ENCODE data around the gene WDR77.

The WDR77 gene

GRCh38 chr1:111439461-111440351 is 9.3 kb downstream of the WDR77 start:
- DNase-seq (ENCODE audit: low read depth), result no peak

GRCh38 chr1:111436726-111437125 is 12.3 kb downstream of the WDR77 start:
- DNase-seq (ENCODE audit: low read depth), result no peak

- no peak for DNase-seq (ENCODE audit: low read depth)
Measured at GRCh38 chr1:111424281-111424680, 24.8 kb downstream of the WDR77 start.

- DNase-seq (ENCODE audit: low read depth), result no peak
Measured at GRCh38 chr1:111422546-111423391, 26.3 kb downstream of the WDR77 start.

- DNase-seq (ENCODE audit: low read depth), result no peak
Measured at GRCh38 chr1:111420377-111420776, 28.7 kb downstream of the WDR77 start.

GRCh38 chr1:111419037-111419436 is 30.0 kb downstream of the WDR77 start:
- no peak for DNase-seq (ENCODE audit: low read depth)

GRCh38 chr1:111417755-111418154 is 31.3 kb downstream of the WDR77 start:
- DNase-seq (ENCODE audit: low read depth), result no peak

- no peak for DNase-seq (ENCODE audit: low read depth)
Measured at GRCh38 chr1:111415461-111415860, 33.6 kb downstream of the WDR77 start.

- no peak for DNase-seq (ENCODE audit: low read depth)
Measured at GRCh38 chr1:111414756-111415155, 34.3 kb downstream of the WDR77 start.

- DNase-seq (ENCODE audit: low read depth), result no peak
Measured at GRCh38 chr1:111412839-111413238, 36.2 kb downstream of the WDR77 start.

- DNase-seq (ENCODE audit: low read depth), result no peak
Measured at GRCh38 chr1:111407301-111407700, 41.8 kb downstream of the WDR77 start.

- DNase-seq (ENCODE audit: low read depth), result no peak
Measured at GRCh38 chr1:111406321-111406768, 42.7 kb downstream of the WDR77 start.

GRCh38 chr1:111404588-111404987 is 44.5 kb downstream of the WDR77 start:
- DNase-seq (ENCODE audit: low read depth), result no peak

- no peak for DNase-seq (ENCODE audit: low read depth)
Measured at GRCh38 chr1:111402083-111402482, 47.0 kb downstream of the WDR77 start.

- no peak for DNase-seq (ENCODE audit: low read depth)
Measured at GRCh38 chr1:111399792-111400610, 49.1 kb downstream of the WDR77 start.

GRCh38 chr1:111392460-111392945 is 56.6 kb downstream of the WDR77 start:
- no peak for DNase-seq (ENCODE audit: low read depth)

- DNase-seq (ENCODE audit: low read depth), result no peak
Measured at GRCh38 chr1:111392042-111392441, 57.0 kb downstream of the WDR77 start.
